Activated CD4-positive, CD25-positive, alpha-beta regulatory T cell (primary cell): ENCODE data around the gene IFNL3.
"Not testable (repeated sequence)": the region's sequence is repeated elsewhere in the genome, so short reads cannot be mapped to it uniquely, and the experiment has no call there.

Experiments used
- DNase-seq, 4 experiments: peaks; one replicate each; lab custom pipeline; 2025; lab: John Stamatoyannopoulos, UW

IFNL3 gene

GRCh38 chr19:39253374-39254149 lies 8.8 kb upstream of the IFNL3 start:
- DNase-seq: no peak

DNA sequence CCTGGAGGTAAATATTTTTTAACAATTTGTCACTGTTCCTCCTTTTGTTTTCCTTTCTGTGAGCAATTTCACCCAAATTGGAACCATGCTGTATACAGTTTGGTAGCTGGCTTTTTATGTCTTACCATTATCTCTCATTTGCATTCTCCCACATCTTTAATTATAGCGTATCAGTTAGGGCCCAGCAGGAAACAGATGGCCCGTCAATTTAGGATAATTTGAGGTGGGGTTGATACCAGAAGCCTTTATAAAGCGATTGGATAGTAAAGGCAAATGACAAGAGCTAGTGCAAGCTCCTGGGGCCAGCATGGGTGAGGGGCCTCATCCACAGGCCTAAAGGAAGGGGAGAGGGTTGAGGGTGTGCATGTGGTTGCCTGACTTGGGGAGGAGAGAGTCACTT lies 7.7 kb upstream of the IFNL3 start:
- no peak for DNase-seq

GRCh38 chr19:39251846-39252245 lies 7.0 kb upstream of the IFNL3 start:
- DNase-seq: no peak

DNA sequence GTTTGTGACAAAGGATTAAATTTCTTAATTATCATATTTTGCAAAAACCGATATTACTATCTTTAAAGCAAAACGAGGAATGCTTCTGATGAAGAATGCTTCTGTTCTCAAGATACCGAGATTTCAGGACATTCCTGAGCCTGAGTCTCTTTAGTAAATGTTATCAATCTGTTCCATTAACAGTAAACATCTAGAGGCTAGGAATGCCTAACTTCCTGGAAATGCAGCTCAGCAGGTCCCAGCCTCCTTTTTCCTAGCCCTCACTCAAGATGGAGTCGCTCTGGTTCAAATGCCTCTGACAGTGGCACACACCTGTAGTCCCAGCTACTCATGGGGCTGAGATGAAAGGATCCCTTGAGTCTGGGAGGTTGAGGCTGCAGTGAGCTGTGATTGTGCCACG lies 6.3 kb upstream of the IFNL3 start:
- no peak for DNase-seq

GRCh38 chr19:39248806-39249205 lies 4.0 kb upstream of the IFNL3 start, which contains the start of gene IFNL4:
Gene IFNL4, minus strand, starts transcription at chr19:39248856.
- no peak for DNase-seq

GRCh38 chr19:39247701-39248664 lies 3.2 kb upstream of the IFNL3 start:
- no peak for DNase-seq

- DNase-seq: peak in 1 of 4 experiments; percentile 26
Measured at GRCh38 chr19:39246951-39247669, 2.3 kb upstream of the IFNL3 start.

GRCh38 chr19:39245166-39245565 lies 360 bp upstream of the IFNL3 start:
- not testable (repeated sequence) for DNase-seq

DNA sequence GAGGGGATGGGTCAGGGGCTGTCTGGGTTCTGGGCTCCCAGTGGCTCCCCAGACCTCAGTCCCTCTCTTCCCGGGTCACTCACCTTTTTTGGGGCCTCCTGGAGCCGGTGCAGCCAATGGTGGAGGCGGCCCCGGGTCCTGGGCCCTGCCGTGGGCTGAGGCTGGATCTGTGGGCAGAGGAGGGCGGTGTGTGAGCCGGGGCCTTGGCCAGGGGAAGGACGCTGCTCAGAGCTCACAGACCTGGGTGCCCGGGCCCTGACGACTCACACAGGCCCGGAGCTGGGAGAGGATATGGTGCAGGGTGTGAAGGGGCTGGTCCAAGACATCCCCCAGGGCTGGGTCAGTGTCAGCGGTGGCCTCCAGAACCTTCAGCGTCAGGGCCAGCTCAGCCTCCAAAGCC lies 1.1 kb downstream of the IFNL3 start:
- DNase-seq: not testable (repeated sequence)

DNA sequence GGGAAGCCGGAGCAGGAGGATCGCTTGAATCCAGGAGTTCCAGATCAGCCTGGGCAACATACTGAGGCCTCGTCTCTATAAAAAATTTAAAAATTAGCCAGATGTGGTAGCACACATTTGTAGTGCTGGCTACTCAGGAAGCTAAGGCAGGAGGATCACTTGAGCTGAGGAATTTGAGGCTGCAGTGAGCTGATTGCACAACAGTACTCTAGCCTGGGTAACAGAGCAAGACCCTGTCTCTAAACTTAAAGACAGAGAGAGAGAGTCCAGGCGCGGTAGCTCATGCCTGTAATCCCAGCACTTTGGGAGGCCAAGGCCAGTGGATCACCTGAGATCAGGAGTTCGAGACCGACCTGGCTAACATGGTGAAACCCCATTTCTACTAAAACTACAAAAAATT lies 4.4 kb downstream of the IFNL3 start:
- no peak for DNase-seq

GRCh38 chr19:39238944-39239343 lies 5.9 kb downstream of the IFNL3 start:
- DNase-seq: no peak

DNA sequence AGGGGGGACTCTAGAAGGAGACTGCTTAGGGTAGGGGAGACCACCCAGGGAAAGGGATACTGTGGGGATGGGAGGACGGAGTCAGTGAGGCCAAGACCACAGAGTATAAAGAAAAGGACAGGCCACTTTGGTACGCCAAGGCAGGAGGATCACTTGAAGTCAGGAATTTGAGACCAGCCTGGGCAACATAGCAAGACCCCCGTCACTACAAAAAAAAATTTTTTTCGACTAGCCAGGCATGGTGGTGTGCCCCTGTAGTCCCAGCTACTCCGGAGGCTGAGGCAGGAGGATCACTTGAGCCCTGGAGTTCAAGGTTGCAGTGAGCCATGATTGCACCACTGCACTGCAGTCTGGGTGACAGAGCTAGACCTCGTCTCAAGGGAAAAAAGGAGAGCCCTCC lies 6.6 kb downstream of the IFNL3 start:
- no peak for DNase-seq

DNA sequence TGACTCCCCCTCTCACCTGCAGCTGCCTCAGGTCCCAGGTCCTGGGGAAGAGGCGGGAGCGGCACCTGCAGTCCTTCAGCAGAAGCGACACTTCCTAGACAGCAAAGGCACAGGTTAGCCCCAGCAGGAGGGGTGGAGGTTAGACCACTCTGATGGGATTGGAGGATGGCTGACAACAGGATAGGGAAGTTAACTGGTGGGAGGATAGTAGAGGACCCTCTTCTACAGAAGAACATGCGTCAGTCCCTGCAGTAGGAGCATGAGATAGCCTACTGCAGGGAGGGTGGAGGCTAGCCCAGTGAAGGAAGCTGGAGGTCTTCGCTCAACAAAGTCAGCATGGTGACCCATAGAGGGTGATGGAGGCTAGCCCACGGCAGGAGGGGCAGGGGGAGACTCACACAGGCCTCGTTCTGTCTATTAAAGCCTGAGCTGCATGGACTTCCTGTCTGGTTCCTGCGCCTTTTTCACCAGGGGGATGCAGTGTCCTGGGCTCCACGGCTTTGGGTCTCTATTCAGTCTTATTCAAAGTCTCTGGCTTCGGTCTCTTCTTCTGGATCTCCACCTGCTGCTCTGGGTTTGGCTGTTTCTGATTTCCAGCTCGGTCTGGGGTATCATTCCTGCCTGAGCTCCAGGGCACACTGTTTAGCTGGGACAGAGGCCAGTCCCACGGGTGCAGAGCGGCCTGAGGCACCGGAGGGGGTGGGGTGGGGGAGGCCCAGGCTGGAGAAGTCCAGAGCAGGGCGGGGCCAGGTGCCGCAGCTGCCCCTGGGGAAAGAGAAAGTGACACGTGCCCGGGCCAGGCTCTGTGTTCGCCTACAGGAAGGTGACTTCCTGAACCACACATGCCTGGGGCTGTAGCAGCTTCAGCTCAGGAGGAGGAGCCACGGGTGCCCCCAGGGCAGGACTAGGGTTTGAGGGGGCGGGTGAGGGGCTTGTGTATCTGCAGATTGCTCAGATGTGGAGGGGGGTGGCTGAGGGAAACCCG lies 7.3 kb downstream of the IFNL3 start:
- peak in 2 of 4 experiments; percentile 23 for DNase-seq

GRCh38 chr19:39236527-39236926 lies 8.3 kb downstream of the IFNL3 start:
- no peak for DNase-seq

DNA sequence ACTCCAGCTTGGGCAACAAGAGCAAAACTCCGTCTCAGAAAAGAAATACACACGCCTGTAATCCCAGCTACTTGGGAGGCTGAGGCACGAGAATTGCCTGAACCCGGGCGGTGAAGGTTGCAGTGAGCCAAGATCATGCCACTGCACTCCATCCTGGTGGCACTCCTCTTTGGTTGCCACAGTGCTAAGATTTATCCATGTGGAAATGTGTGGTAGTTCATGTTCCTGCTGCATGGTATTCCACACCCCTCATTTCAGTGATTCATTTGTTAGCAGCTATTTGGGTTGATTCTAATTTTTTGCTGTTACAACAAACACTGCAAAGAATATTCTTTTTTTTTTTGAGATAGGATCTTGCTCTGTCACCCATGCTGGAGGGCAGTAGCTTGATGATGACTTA lies 12.1 kb downstream of the IFNL3 start:
- no peak for DNase-seq

- no peak for DNase-seq
Measured at GRCh38 chr19:39230096-39230764, 14.6 kb downstream of the IFNL3 start.

DNA sequence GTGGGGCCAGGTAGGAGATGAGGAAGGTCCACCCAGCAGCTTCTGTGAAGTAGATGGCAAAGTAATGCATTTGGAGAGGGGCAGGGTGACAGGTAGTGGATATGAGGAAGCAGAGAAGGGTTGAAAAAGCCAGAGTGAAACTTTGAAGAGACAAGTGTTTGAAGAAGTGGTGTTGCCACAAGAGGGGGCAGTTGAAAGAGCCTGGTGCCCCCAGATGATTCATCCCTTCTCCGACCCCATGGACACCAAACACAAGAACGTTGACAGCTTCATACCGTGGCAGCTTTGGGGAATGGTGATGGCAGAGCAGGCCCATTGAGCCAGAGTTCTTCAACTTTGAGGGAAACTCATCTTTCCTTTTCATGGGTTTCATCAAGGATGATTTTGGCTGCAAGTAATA lies 19.9 kb downstream of the IFNL3 start:
- DNase-seq: no peak

DNA sequence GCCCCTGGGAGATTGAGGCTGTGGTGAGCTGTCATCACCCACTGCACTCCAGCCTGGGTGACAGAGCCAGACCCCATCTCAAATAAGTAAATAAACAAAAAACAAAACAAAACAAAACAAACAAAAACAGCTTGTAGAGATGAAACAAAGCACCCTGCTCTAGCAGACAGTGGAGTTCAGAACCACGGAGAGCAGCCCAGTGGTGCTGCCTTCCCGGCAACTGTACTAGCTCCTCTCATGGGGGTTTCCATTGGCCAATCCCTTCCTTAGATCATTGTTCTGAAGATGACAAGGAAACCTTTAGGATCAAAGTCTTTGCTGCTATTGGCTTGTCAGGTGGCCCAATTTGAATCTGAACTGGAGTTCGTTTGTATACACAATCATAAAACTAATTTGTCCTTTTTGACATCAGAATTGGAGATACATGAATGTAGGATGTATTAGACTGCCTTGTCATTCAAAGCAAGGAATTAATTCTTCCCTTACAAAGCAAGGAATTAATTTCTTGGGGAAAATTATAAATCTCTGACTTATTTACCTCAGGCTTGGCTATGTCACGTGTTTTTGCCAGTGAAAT lies 21.0 kb downstream of the IFNL3 start:
- no peak for DNase-seq

DNA sequence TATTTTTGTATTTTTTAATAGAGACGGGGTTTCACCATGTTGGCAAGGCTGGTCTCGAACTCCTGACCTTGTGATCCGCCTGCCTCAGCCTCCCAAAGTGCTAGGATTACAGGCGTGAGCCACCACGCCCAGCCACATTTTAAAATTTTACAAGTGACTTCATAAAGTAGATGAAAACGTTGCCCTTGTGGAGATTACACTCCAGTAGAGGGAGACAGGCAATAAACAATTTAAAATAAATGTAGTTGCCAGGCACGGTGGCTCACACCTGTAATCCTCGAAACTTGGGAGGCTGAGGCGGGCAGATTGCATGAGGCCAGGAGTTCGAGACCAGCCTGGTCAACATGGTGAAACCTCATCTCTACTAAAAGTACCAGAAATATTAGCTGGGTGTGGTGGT lies 25.7 kb downstream of the IFNL3 start:
- not testable (repeated sequence) for DNase-seq
